ENCODE data around the gene MSI2. TPM values are rescaled to one million over a fixed set of nuclear protein-coding genes. Genes with fewer than 3 reads are reported as not detected.

The MSI2 gene
- total and polyA plus RNA-seq, 2 experiments from 2014 or later = 18.9 to 41.8 TPM

- no peak overlapping the region for H3K27ac Mint-ChIP-seq
- TF ChIP-seq NANOG (IDR thresholded peaks at IDR 0.05; ENCODE audit: borderline replicate concordance) (no peak), REST (IDR thresholded peaks at IDR 0.05; ENCODE audit: unreplicated experiment) (no peak), JUNB (IDR thresholded peaks at IDR 0.05; ENCODE audit: unreplicated experiment) (no peak), CREB1 (CRISPR knock-in tag; IDR thresholded peaks at IDR 0.05; ENCODE audit: low read depth) (no peak), ZNF331 (CRISPR knock-in tag; IDR thresholded peaks at IDR 0.05; ENCODE audit: low read depth) (no peak), EZH2phosphoT487 (IDR thresholded peaks at IDR 0.05; ENCODE audit: unreplicated experiment) (no peak)
- TF ChIP-seq, protein P1, sequence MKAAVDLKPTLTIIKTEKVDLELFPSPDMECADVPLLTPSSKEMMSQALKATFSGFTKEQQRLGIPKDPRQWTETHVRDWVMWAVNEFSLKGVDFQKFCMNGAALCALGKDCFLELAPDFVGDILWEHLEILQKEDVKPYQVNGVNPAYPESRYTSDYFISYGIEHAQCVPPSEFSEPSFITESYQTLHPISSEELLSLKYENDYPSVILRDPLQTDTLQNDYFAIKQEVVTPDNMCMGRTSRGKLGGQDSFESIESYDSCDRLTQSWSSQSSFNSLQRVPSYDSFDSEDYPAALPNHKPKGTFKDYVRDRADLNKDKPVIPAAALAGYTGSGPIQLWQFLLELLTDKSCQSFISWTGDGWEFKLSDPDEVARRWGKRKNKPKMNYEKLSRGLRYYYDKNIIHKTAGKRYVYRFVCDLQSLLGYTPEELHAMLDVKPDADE (IDR thresholded peaks at IDR 0.05) = no peak
- peaks cover 17% of the 10 kb centered on the region for H3K4me1 ChIP-seq (ENCODE audit: insufficient read depth)
- peaks cover 33% of the 10 kb centered on the region for H3K4me1 Mint-ChIP-seq
- H2AFZ ChIP-seq = no peak overlapping the region
- H3K36me3 Mint-ChIP-seq (ENCODE audit: low read depth) = peaks cover 70% of the 10 kb centered on the region
- no peak overlapping the region for H3K4me3 Mint-ChIP-seq
- H4K20me1 ChIP-seq (replicated peaks; ENCODE audit: insufficient read depth) = peaks cover 60% of the 10 kb centered on the region
- H3K79me2 ChIP-seq (replicated peaks; ENCODE audit: insufficient read depth) = peaks cover 54% of the 10 kb centered on the region
- ATAC-seq (no peak), DNase-seq (ENCODE audit: low spot score) (no peak)
- no peak overlapping the region for H3K4me3 ChIP-seq
- H3K4me2 ChIP-seq = no peak overlapping the region
- no peaks in the 10 kb centered on the region for H3K9me2 ChIP-seq (ENCODE audit: insufficient read depth)
- H3K36me3 ChIP-seq (ENCODE audit: insufficient read depth) = peaks cover 33% of the 10 kb centered on the region
- H3K9me3 Mint-ChIP-seq = no peaks in the 10 kb centered on the region
- H3K27ac ChIP-seq (ENCODE audit: low read depth) = no peak overlapping the region
- H3K27me3 Mint-ChIP-seq (ENCODE audit: insufficient read depth, low read depth, poor library complexity) = no peaks in the 10 kb centered on the region
- no peaks in the 10 kb centered on the region for H3F3A ChIP-seq (replicated peaks; ENCODE audit: low read depth)
- peaks cover 2% of the 10 kb centered on the region for H3K27me3 ChIP-seq (ENCODE audit: insufficient read depth)
Observed at GRCh38 chr17:57266902-57267311, 10.6 kb downstream of the MSI2 start.

DNA sequence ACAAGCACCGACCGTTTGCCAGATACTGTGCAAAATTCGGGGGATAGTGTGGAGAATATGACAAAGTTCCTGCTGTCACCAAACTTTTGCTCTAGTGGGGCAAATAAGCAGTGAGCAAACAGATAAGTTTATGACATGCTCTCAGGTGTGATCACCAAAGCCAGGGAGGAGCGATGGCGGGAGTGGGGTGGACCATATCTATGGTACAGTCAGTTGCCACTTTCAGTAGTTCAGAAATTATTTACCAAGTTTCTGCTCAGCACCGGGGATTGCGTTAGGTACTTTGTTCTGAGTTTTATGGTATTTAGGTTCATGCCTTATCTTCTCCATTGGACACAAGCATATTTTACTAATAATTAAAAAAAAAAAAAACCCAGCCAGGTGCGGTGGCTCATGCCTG is 11.9 kb downstream of the MSI2 start:
- Histone ChIP-seq H4K20me1 (replicated peaks; ENCODE audit: insufficient read depth) (peaks cover 51% of the 10 kb centered on the region), H3K27me3 (ENCODE audit: insufficient read depth) (no peaks in the 10 kb centered on the region), H3K4me2 (no peak overlapping the region), H3K4me1 (ENCODE audit: insufficient read depth) (peaks cover 17% of the 10 kb centered on the region), H2AFZ (no peak overlapping the region), H3K9me2 (ENCODE audit: insufficient read depth) (no peaks in the 10 kb centered on the region), H3K36me3 (ENCODE audit: insufficient read depth) (peaks cover 22% of the 10 kb centered on the region), H3K4me3 (no peak overlapping the region), H3F3A (replicated peaks; ENCODE audit: low read depth) (no peaks in the 10 kb centered on the region), H3K27ac (ENCODE audit: low read depth) (no peak overlapping the region), H3K79me2 (replicated peaks; ENCODE audit: insufficient read depth) (peaks cover 43% of the 10 kb centered on the region)
- Mint-ChIP-seq H3K4me3 (no peak overlapping the region), H3K27me3 (ENCODE audit: insufficient read depth, low read depth, poor library complexity) (no peaks in the 10 kb centered on the region), H3K4me1 (peaks cover 33% of the 10 kb centered on the region), H3K9me3 (no peaks in the 10 kb centered on the region), H3K27ac (no peak overlapping the region), H3K36me3 (ENCODE audit: low read depth) (peaks cover 61% of the 10 kb centered on the region)
- DNase-seq (ENCODE audit: low spot score) = no peak
- no peak for ATAC-seq
- TF ChIP-seq, protein P1 (IDR thresholded peaks at IDR 0.05) = no peak
- TF ChIP-seq ZNF462 (CRISPR knock-in tag; IDR thresholded peaks at IDR 0.05) (no peak), ZNF114 (CRISPR knock-in tag; IDR thresholded peaks at IDR 0.05) (no peak), JUNB (IDR thresholded peaks at IDR 0.05; ENCODE audit: unreplicated experiment) (no peak), NANOG (IDR thresholded peaks at IDR 0.05; ENCODE audit: borderline replicate concordance) (no peak)

Measured in GM23338 (cell line).